Fibroblast of lung (primary cell): ENCODE results near the gene UBE4B. TPM values are rescaled to one million over a fixed set of nuclear protein-coding genes. Genes with fewer than 3 reads are reported as not detected.

Source experiments
- DNase-seq, 2 donors: peaks; one replicate each; pipeline versions ENCODE4 v3.0.0 to v3.0.0-alpha.2; 2010; ENCODE audit warnings: low read depth in 2 of 2
- H2AFZ ChIP-seq: 2 replicates; pipeline ENCODE4 v1.5.1; 2012; ENCODE audit warnings: low read length, control low read depth, inconsistent platforms
- H3K27ac ChIP-seq: 2 replicates; pipeline ENCODE4 v1.5.1; 2011; ENCODE audit warnings: low read length, control low read depth; ENCODE audit not compliant: insufficient read depth
- H3K27me3 ChIP-seq: 2 replicates; pipeline ENCODE4 v1.5.1; 2011; ENCODE audit warnings: mild to moderate bottlenecking, low read length; ENCODE audit not compliant: control insufficient read depth, insufficient read depth
- H3K36me3 ChIP-seq: 2 replicates; pipeline ENCODE4 v1.5.1; 2011; ENCODE audit warnings: low read length; ENCODE audit not compliant: control insufficient read depth, insufficient read depth
- H3K4me1 ChIP-seq: 2 replicates; pipeline ENCODE4 v1.5.1; 2011; ENCODE audit warnings: low read length; ENCODE audit not compliant: control insufficient read depth, insufficient read depth; ENCODE audit errors: extremely low read depth
- H3K4me2 ChIP-seq: 2 replicates; pipeline ENCODE4 v1.5.1; 2011; ENCODE audit warnings: low read length, control low read depth; ENCODE audit not compliant: insufficient read depth; ENCODE audit errors: extremely low read depth
- H3K4me3 ChIP-seq, 4 experiments: fragments of 200-600 bp in 1 of 4; sonication (generic) in 1 of 4; replicated peaks in 1 of 4; 2 replicates each; pipeline ENCODE4 v1.5.1; 2011 to 2016; ENCODE audit warnings: low read length in 4 of 4, low read depth in 3 of 4, mild to moderate bottlenecking in 3 of 4, control low read depth in 2 of 4, inconsistent platforms in 1 of 4, mixed read lengths in 1 of 4; ENCODE audit not compliant: insufficient read depth in 1 of 4; ENCODE audit errors: control extremely low read depth in 1 of 4
- H3K79me2 ChIP-seq: 2 replicates; pipeline ENCODE4 v1.5.1; 2012; ENCODE audit warnings: mild to moderate bottlenecking, low read length, inconsistent platforms; ENCODE audit not compliant: control insufficient read depth, insufficient read depth
- H3K9ac ChIP-seq: 2 replicates; pipeline ENCODE4 v1.5.1; 2011; ENCODE audit warnings: mild to moderate bottlenecking, low read length, control low read depth; ENCODE audit not compliant: insufficient read depth
- H3K9me3 ChIP-seq: 2 replicates; pipeline ENCODE4 v1.5.1; 2012; ENCODE audit warnings: low read depth, low read length; ENCODE audit not compliant: control insufficient read depth, insufficient read depth
- H4K20me1 ChIP-seq: 2 replicates; pipeline ENCODE4 v1.5.1; 2011; ENCODE audit warnings: low read length; ENCODE audit not compliant: control insufficient read depth, insufficient read depth; ENCODE audit errors: extremely low read depth
- EZH2 ChIP-seq: IDR thresholded peaks from 2 replicates; pipeline ENCODE4 v1.5.1; 2012; ENCODE audit warnings: low read length, control low read depth, mild to moderate bottlenecking; ENCODE audit errors: missing control alignments
- polyA plus RNA-seq, 2 donors: library from polyadenylated mRNA; depleted of rRNA in 1 of 2; stranded (reverse) in 1 of 2; unstranded in 1 of 2; fragments of >200 nt; gene quantifications; 2 replicates each; pipeline ENCODE4 v1.2.1, GENCODE V29; 2011 to 2012; ENCODE audit warnings: missing spikeins in 1 of 2
- total RNA-seq: library from RNA; depleted of rRNA; stranded (reverse); fragments of >200 nt; gene quantifications from 2 replicates; pipeline ENCODE4 v1.2.1, GENCODE V29; 2014
- TF ChIP-seq, protein P1 (sequence below), 2 donors: IDR thresholded peaks in 1 of 2; conservative IDR thresholded peaks in 1 of 2; 1 replicate in 1 of 2; 2 replicates in 1 of 2; pipeline ENCODE4 v1.5.1; 2011 to 2012; ENCODE audit warnings: low read length in 2 of 2, control low read depth in 1 of 2, inconsistent platforms in 1 of 2, low read depth in 1 of 2, mild to moderate bottlenecking in 1 of 2

UBE4B gene
- total and polyA plus RNA-seq, 2 donors (not counting 1 experiment from before 2014, with no cell fraction given): 21.9 to 30.7 TPM

DNA sequence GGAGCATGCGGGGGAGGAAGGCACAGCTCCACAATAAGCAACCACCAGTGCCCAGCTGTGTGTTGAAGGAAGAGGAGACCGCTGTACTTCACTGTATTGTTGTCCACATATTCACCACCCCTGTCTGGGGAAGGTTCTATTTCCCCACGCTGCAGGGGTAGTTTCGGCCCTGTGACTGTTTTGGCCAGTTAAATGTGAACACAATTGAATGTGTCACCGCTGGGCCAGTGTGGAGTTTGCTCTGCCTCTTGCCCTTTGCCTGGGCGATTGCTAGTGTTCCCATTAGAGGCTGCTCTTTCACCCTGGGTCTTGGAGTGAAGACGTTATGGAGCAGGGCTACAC is 32.6 kb downstream of the UBE4B start:
- no peaks in the 10 kb centered on the region for H3K9me3 ChIP-seq
- H3K27me3 ChIP-seq: no peaks in the 10 kb centered on the region
- no peak overlapping the region for H3K9ac ChIP-seq
- no peaks in the 10 kb centered on the region for H3K36me3 ChIP-seq
- H2AFZ ChIP-seq: no peak overlapping the region
- no peaks in the 10 kb centered on the region for H4K20me1 ChIP-seq
- no peak overlapping the region for H3K4me2 ChIP-seq
- peaks cover 10% of the 10 kb centered on the region for H3K4me1 ChIP-seq
- TF ChIP-seq, protein P1, sequence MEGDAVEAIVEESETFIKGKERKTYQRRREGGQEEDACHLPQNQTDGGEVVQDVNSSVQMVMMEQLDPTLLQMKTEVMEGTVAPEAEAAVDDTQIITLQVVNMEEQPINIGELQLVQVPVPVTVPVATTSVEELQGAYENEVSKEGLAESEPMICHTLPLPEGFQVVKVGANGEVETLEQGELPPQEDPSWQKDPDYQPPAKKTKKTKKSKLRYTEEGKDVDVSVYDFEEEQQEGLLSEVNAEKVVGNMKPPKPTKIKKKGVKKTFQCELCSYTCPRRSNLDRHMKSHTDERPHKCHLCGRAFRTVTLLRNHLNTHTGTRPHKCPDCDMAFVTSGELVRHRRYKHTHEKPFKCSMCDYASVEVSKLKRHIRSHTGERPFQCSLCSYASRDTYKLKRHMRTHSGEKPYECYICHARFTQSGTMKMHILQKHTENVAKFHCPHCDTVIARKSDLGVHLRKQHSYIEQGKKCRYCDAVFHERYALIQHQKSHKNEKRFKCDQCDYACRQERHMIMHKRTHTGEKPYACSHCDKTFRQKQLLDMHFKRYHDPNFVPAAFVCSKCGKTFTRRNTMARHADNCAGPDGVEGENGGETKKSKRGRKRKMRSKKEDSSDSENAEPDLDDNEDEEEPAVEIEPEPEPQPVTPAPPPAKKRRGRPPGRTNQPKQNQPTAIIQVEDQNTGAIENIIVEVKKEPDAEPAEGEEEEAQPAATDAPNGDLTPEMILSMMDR (conservative IDR thresholded peaks at IDR 0.05 in 1 of 2, IDR thresholded peaks at IDR 0.05 in 1 of 2; ENCODE audit: low read depth in 1 of 2, low read length in 2 of 2): no peak
- TF ChIP-seq EZH2: no peak
- no peak overlapping the region for H3K4me3 ChIP-seq
- peak in 1 of 2 donors; percentile 28 for DNase-seq
- peak overlapping the region; percentile 52 for H3K27ac ChIP-seq
- H3K79me2 ChIP-seq: peaks cover 12% of the 10 kb centered on the region

DNA sequence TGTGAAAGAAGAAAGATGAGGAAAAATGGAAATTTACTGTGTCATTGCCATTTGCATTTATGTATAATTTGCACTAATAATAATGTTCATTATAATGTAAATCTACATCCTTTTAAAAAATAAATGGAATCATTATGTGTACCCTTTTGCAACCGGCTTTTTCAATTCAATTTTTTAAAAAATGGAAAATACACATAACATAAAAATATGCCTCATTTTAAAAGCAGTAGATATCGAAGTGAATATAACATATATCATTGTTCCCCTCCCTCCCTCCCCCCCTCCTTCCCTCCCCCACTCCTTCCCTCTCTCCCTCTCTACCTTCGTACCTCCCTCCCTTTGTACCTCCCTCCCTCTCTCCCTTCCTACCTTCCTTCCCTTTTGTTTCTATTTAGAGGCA is 33.0 kb downstream of the UBE4B start:
- no peaks in the 10 kb centered on the region for H3K27me3 ChIP-seq
- DNase-seq: no peak
- H3K9me3 ChIP-seq: no peaks in the 10 kb centered on the region
- no peak overlapping the region for H3K4me3 ChIP-seq
- H3K79me2 ChIP-seq: peaks cover 12% of the 10 kb centered on the region
- peaks cover 10% of the 10 kb centered on the region for H3K4me1 ChIP-seq
- TF ChIP-seq, protein P1 (conservative IDR thresholded peaks at IDR 0.05 in 1 of 2, IDR thresholded peaks at IDR 0.05 in 1 of 2; ENCODE audit: low read depth in 1 of 2, low read length in 2 of 2): no peak
- no peak for TF ChIP-seq EZH2
- no peak overlapping the region for H2AFZ ChIP-seq
- no peak overlapping the region for H3K4me2 ChIP-seq
- no peaks in the 10 kb centered on the region for H3K36me3 ChIP-seq
- H3K27ac ChIP-seq: peak overlapping the region; percentile 52
- H4K20me1 ChIP-seq: no peaks in the 10 kb centered on the region
- no peak overlapping the region for H3K9ac ChIP-seq

DNA sequence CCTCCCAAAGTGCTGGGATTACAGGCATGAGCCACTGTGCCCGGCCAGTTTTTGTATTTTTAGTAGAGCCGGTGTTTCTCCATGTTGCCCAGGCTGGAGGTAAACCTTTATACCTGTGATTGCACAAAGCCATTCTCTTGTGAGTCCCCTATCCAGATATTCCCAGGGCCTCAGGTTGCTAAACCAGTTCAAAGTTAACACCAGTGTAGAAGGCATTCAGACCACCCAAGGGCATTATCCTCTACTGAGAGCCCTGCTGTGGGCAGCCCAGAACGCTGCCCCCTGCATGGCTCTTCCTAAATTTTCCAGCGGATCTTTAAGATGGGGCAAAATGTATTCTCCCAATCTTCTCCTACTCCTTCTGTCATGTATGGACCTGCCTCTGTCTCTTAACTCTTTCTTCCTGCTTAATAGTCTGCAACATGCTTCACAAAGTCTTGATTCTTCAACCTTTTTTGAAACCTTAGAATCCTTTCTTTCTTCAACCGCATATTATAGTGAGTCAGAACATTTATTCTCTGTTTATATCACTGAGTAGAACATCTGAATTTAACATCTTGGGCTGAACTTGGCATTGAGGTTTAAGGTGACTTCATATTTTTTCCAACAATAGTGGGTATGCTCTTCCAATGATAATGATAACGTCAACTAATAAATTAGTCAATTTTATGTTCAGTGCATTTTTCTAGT is 36.0 kb downstream of the UBE4B start:
- TF ChIP-seq, protein P1 (conservative IDR thresholded peaks at IDR 0.05 in 1 of 2, IDR thresholded peaks at IDR 0.05 in 1 of 2; ENCODE audit: low read depth in 1 of 2, low read length in 2 of 2): no peak
- TF ChIP-seq EZH2: no peak
- no peaks in the 10 kb centered on the region for H3K36me3 ChIP-seq
- H3K4me3 ChIP-seq: no peak overlapping the region
- no peak overlapping the region for H3K27ac ChIP-seq
- no peaks in the 10 kb centered on the region for H3K9me3 ChIP-seq
- no peaks in the 10 kb centered on the region for H3K27me3 ChIP-seq
- H3K79me2 ChIP-seq: peaks cover 14% of the 10 kb centered on the region
- peak in 1 of 2 donors; percentile 65 for DNase-seq
- H2AFZ ChIP-seq: no peak overlapping the region
- H3K4me2 ChIP-seq: no peak overlapping the region
- peaks cover 10% of the 10 kb centered on the region for H3K4me1 ChIP-seq
- H4K20me1 ChIP-seq: no peaks in the 10 kb centered on the region
- no peak overlapping the region for H3K9ac ChIP-seq
